Testis (tissue), 3 donors: ENCODE results near the gene CAMTA1. TPM values are rescaled to one million over a fixed set of nuclear protein-coding genes. Genes with fewer than 3 reads are reported as not detected.
A peak's percentile ranks its signal among the peaks of the same experiment; 100 is the strongest.

Source experiments
- DNase-seq: peaks from one replicate; pipeline ENCODE4 v3.0.0-alpha.2; 2019
- H3K27ac ChIP-seq, 2 donors: fragments of 200-600 bp; sonication (generic); one replicate each; pipeline ENCODE4 v1.5.1; 2019
- H3K27me3 ChIP-seq: fragments of 200-600 bp; sonication (generic); one replicate; pipeline ENCODE4 v1.5.1; 2019
- H3K36me3 ChIP-seq: fragments of 200-600 bp; sonication (generic); one replicate; pipeline ENCODE4 v1.5.1; 2017; ENCODE audit warnings: low read depth; ENCODE audit errors: missing control alignments
- H3K4me1 ChIP-seq: fragments of 200-600 bp; sonication (generic); one replicate; pipeline ENCODE4 v1.5.1; 2019
- H3K4me3 ChIP-seq, 2 donors: fragments of 200-600 bp; sonication (generic); one replicate each; pipeline ENCODE4 v1.5.1; 2017 to 2019
- H3K9me3 ChIP-seq: fragments of 200-600 bp; sonication (generic); one replicate; pipeline ENCODE4 v1.5.1; 2017
- POLR2A ChIP-seq: fragments of 450-650 bp; IDR thresholded peaks from one replicate; pipeline ENCODE4 v1.6.1; 2017; ENCODE audit warnings: antibody characterized with exemption, mild to moderate bottlenecking, moderate library complexity
- WGBS, 2 donors: methylation state at CpG; one replicate each; pipeline ENCODE4 v1.1.5; 2018; 5-methylcytosine and 5-hydroxymethylcytosine counted together
- intact Hi-C: fragments of 100-400 bp; cut with DNase I; formaldehyde crosslinking; loops from one replicate; pipeline ENCODE4 v1.15.1; 2023; ENCODE audit warnings: low total_unique reads
- polyA plus RNA-seq: library from polyadenylated mRNA; stranded (reverse); fragments of 350-450 nt; fragmentation: Illumina TruSeq; extraction: RNeasy Lipid Tissue Mini Kit (QIAGEN cat#74804); gene quantifications from one replicate; pipeline ENCODE4 v1.2.3, GENCODE V29; 2014; ENCODE audit warnings: low read depth, low replicate concordance; ENCODE audit not compliant: insufficient read depth
- total RNA-seq, 2 donors: library from RNA; depleted of rRNA; stranded (reverse); fragments of >200 nt; gene quantifications; one replicate each; pipeline ENCODE4 v1.2.3, GENCODE V29; 2016
- TF ChIP-seq, protein P1 (sequence below), 3 experiments: fragments of 450-650 bp in 2 of 3; fragments of 200-600 bp in 1 of 3; sonication (generic) in 1 of 3; IDR thresholded peaks; one replicate each; pipeline ENCODE4 v1.5.1; 2016 to 2019; ENCODE audit warnings: antibody characterized with exemption in 3 of 3, mild to moderate bottlenecking in 2 of 3, moderate library complexity in 1 of 3

Gene CAMTA1
- total and polyA plus RNA-seq, 3 donors from 2014 or later = 116 to 158 (median 119) TPM

DNA sequence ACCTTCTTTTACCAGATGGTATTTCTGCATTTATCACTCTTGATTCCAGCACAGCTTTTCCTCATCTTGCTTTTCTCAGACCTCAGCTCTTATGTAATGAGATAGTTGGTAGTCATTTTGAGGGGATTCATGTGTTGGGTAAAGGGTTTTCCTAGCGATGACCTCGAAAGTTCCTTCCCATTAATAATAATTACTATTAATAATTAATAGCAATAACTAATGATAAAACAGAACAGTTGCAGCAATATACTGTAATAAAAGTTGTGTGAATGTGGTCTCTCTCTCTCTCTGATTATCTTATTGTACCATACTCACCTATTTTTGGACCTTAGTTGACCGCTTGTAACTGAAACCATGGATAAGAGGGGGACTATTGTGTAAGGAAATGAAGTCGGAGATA is 14.2 kb downstream of the CAMTA1 start:
- TF ChIP-seq POLR2A = no peak
- TF ChIP-seq, protein P1, sequence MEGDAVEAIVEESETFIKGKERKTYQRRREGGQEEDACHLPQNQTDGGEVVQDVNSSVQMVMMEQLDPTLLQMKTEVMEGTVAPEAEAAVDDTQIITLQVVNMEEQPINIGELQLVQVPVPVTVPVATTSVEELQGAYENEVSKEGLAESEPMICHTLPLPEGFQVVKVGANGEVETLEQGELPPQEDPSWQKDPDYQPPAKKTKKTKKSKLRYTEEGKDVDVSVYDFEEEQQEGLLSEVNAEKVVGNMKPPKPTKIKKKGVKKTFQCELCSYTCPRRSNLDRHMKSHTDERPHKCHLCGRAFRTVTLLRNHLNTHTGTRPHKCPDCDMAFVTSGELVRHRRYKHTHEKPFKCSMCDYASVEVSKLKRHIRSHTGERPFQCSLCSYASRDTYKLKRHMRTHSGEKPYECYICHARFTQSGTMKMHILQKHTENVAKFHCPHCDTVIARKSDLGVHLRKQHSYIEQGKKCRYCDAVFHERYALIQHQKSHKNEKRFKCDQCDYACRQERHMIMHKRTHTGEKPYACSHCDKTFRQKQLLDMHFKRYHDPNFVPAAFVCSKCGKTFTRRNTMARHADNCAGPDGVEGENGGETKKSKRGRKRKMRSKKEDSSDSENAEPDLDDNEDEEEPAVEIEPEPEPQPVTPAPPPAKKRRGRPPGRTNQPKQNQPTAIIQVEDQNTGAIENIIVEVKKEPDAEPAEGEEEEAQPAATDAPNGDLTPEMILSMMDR (IDR thresholded peaks at IDR 0.05) = no peak
- intact Hi-C loops = no loop called here
- Histone ChIP-seq H3K9me3 (no peaks in the 10 kb centered on the region), H3K4me1 (peaks cover 35% of the 10 kb centered on the region), H3K4me3 (no peak overlapping the region), H3K36me3 (no peaks in the 10 kb centered on the region), H3K27ac (no peak overlapping the region), H3K27me3 (no peaks in the 10 kb centered on the region)
- no peak for DNase-seq
- WGBS, 2 donors = 87 to 88% methylated on average over 4 of the region's 4 CpGs

DNA sequence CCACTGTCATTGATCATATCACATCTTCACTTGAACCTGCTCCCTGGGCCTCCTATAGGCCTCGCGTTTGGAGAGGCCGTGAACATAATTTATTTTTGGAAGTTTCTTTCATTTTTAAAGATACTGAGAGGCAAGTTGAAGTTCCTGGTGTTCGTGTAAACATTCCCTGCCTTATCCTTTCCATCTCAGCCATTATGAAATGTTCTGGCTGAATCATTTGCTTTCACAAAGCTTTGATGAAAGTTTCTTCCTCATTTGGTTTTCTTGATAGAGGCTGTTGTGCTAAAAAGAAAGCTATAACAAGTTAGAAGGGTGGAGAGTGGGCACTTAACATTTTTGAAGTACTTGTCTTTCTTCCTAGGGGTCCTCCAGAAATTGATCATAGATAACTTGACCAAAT is 15.5 kb downstream of the CAMTA1 start:
- H3K9me3 ChIP-seq = no peaks in the 10 kb centered on the region
- intact Hi-C loops = no loop called here
- peak overlapping the region in 1 of 2 donors; percentile 58 for H3K27ac ChIP-seq
- no peaks in the 10 kb centered on the region for H3K27me3 ChIP-seq
- no peak overlapping the region for H3K4me3 ChIP-seq
- TF ChIP-seq, protein P1 (IDR thresholded peaks at IDR 0.05) = no peak
- TF ChIP-seq POLR2A = no peak
- DNase-seq = no peak
- H3K4me1 ChIP-seq = peaks cover 32% of the 10 kb centered on the region
- 21 to 45% methylated on average over 4 of the region's 4 CpGs for WGBS, 2 donors
- no peaks in the 10 kb centered on the region for H3K36me3 ChIP-seq

DNA sequence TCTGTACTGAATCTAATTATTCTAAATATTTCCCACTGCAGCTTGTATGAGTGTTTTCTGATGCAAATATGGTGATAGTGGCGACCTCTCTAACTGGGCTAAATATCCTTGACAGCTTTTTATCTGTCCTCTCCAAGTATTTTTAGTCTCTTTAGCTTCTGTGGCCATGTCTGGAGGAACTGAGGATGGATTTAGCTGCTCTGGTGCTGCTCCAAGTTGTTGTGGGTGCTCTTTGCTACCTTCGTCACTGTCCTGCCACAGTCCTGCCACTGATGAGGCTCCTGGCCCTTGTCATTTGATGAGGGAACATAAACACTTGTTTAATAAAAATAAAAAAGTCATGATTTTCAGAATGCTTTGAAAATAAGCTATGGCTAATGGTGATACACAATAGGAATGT is 15.9 kb downstream of the CAMTA1 start:
- Histone ChIP-seq H3K9me3 (no peaks in the 10 kb centered on the region), H3K4me1 (peaks cover 29% of the 10 kb centered on the region), H3K36me3 (no peaks in the 10 kb centered on the region), H3K27me3 (no peaks in the 10 kb centered on the region), H3K27ac (peak overlapping the region in 1 of 2 donors; percentile 58), H3K4me3 (no peak overlapping the region)
- DNase-seq = no peak
- 64 to 66% methylated on average over 2 of the region's 2 CpGs for WGBS, 2 donors
- no peak for TF ChIP-seq POLR2A
- TF ChIP-seq, protein P1 (IDR thresholded peaks at IDR 0.05) = no peak
- intact Hi-C loops = no loop called here

DNA sequence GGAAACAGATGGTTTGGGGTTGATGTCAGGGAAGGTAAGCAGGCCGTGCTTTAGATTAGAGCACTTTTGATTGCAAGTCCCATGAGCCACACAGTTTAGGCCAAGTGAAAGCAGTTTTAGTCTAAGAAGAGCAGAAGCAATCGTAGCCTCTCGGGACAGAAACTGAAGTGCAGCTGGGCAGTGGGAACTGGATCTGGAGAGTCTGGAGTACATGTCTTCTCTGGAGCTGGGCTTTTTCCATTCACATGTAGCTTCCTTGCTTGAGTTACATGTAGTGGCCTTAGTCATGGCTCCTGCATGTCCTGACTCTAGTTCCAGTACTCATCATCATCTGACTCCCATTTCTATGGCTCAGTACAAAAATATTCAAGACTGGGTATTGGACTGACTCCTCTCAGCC is 16.7 kb downstream of the CAMTA1 start:
- H3K36me3 ChIP-seq = no peaks in the 10 kb centered on the region
- peak; percentile 41 for DNase-seq
- H3K27me3 ChIP-seq = no peaks in the 10 kb centered on the region
- no peak for TF ChIP-seq POLR2A
- TF ChIP-seq, protein P1 (IDR thresholded peaks at IDR 0.05) = no peak
- WGBS, 2 donors = 41 to 54% methylated on average over 3 of the region's 3 CpGs
- peaks cover 26% of the 10 kb centered on the region for H3K4me1 ChIP-seq
- intact Hi-C loops = no loop called here
- no peaks in the 10 kb centered on the region for H3K9me3 ChIP-seq
- H3K27ac ChIP-seq = peak overlapping the region in 1 of 2 donors; percentile 41
- no peak overlapping the region for H3K4me3 ChIP-seq

DNA sequence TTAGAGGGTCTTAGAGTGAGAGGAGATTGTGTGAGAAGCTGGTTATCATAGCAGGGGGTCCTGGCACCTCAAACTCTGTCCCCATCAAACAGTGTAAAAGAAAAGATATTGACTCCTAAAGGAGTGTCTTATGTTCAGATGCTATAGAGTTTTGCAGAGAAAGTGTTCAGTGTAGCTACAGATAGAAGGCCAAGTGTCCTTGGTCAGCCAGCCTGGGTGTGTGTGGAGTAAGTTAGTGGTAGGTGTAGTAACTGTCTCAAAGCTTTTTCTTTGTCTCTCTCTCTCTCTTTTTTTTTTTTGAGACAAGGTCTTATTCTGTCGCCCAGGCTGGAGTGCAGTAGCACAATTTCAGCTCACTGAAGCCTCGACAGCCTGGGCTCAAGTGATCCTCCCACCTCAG is 17.2 kb downstream of the CAMTA1 start:
- DNase-seq = no peak
- peaks cover 26% of the 10 kb centered on the region for H3K4me1 ChIP-seq
- H3K27ac ChIP-seq = peak overlapping the region in 1 of 2 donors; percentile 41
- H3K27me3 ChIP-seq = no peaks in the 10 kb centered on the region
- 69 to 81% methylated on average over 2 of the region's 2 CpGs for WGBS, 2 donors
- intact Hi-C loops = no loop called here
- TF ChIP-seq POLR2A = no peak
- TF ChIP-seq, protein P1 (IDR thresholded peaks at IDR 0.05) = no peak
- no peaks in the 10 kb centered on the region for H3K36me3 ChIP-seq
- H3K4me3 ChIP-seq = no peak overlapping the region
- H3K9me3 ChIP-seq = no peaks in the 10 kb centered on the region
